GM21825 (cell line): Measurements from ENCODE around the gene MACROD2.
"Not testable (repeated sequence)": the region's sequence is repeated elsewhere in the genome, so short reads cannot be mapped to it uniquely, and the experiment has no call there.

Experiments
- ATAC-seq: cut with Tn5 transposase; IDR thresholded peaks from one replicate; pipeline ENCODE4 v1.9.1; 2021; ENCODE audit warnings: mild to moderate bottlenecking, moderate library complexity; ENCODE audit not compliant: unreplicated experiment

MACROD2 gene

DNA sequence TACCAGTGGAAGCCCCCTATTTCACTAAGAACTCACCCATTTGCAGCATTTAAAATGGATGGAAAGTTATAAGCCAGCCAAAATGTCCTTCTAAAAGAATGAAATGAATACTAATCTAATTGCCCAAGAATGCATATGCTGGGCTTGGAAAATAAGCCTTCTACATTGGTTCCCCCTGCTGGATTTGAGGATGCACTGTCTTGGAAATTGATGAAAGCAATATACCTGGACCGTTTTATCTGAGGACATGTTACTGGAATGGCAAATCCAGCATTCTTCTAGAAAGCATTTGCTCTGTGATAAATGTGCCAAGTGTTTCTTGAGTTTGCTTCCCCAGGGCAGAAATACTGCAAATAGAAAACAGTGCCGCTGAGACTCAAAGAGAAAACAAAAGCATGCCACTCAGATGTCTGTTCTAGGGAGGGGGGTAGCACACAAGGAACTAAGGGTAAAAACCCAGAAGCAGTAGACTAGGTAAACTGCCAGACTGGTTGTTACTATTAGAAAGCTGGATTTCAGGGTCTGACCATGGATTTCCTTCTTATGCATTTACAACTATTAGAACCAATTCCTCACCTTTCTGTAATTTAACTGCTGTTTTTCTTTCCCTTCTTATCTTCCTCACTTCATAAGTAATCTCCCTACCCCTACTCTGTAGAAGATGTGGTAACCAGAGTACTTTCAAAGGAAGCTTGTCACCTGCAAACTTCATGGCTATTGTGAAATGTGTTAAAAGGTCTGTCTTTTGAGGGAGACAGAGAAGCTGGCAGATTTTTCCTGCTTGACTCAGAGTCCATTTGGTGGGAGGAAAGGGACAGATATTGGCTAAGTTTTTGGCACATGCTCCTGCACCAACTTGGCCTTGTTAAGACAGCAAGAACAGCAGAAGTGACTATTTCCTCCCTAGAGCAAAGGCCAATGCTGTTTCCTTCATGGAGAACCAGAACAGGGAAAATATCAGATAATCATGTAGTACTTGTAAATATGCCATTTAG, 1935.3 kb downstream of the MACROD2 start:
- ATAC-seq: no peak

GRCh38 chr20:15931897-15932296, 1936.6 kb downstream of the MACROD2 start:
- no peak for ATAC-seq

DNA sequence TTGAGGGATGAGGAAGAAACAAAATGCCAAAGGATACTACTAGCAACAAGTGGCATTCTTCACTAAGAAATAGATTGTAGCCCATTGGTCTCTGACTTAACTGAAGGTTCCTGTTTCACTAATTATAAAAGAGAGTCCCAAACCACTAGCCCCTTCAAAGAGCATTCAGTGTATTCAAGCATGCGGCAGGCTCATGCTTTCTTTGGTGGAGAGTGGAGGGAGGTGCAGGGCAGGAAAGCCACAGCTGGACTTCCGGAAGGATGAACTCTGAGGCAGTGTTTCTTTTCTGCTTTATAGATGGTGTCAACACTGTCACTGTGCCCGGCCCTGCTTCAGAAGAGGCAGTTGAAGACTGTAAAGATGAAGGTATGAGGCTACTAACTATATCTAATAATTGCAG, 1941.9 kb downstream of the MACROD2 start:
- ATAC-seq: peak; percentile 90

DNA sequence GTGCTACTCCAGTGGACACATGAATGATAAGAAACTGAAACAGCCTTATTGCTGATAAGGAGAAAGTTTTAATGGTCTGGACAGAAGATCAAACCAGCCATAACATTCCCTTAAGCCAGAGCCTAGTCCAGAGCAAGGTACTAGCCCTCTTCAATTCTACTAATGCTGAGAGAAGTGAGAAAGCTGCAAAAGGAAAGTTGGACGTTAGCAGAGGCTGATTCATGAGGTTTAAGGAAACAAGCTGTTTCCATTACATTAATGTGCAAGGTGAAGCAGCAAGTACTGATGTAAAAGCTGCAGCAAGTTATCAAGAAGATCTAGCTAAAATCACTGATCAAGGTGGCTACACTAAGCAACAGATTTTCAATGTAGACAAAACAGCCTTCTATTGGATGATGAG, 1943.5 kb downstream of the MACROD2 start:
- no peak for ATAC-seq

DNA sequence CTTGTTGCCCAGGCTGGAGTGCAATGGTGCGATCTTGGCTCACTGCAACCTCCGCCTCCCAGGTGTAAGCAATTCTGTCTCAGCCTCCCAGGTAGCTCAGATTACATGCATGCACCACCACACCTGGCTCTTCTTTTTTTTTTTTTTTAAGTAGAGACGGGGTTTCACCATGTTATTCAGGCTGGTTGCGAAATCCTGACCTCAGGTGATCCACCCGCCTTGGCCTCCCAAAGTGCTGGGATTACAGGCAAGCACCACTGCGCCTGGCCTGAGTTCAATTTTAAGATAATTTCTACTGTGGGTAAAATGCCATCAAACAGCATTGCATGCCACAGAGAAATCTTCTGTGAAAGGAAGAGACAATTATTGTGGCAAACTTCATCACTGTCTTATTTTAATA, 1944.8 kb downstream of the MACROD2 start:
- ATAC-seq: no peak

DNA sequence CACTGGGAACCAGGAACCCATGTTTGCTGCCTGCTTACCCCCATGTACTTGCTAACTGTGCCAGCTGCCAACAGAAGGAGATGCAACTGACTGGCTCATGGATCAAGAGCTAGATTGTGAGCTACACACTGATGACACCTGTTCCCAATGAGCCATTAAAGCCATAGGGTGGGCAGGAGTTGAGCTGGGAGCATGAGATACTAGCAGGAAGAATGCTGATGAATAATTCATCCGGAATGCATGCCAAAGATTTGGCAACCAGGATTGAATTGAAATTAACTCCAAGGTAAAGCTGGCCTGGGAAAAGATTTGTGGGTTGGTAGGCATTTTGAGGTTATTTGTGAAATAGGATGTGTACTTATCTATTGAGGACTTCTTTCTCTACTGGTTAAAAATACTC, 1946.8 kb downstream of the MACROD2 start:
- no peak for ATAC-seq

- ATAC-seq: no peak
Observed at GRCh38 chr20:15945289-15945688, 1950.0 kb downstream of the MACROD2 start.

DNA sequence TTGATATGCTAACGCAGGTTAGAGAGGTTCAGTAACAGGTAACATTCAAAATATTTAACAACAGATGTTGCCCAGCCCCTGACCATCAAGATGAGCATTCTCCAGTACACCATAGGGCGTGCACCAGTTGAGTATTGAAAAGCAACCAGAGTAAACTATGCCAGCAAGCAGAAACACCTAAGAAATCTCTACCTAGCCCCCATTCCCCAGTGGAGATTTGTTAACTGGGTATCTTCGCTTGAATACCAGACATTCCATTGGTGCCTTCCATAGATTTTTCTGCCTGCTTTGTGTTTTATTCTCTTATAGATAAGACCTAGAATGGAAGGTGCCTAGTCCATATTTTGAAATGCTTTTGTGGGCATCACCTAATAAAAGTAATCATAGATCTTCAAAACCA, 1954.1 kb downstream of the MACROD2 start:
- no peak for ATAC-seq

DNA sequence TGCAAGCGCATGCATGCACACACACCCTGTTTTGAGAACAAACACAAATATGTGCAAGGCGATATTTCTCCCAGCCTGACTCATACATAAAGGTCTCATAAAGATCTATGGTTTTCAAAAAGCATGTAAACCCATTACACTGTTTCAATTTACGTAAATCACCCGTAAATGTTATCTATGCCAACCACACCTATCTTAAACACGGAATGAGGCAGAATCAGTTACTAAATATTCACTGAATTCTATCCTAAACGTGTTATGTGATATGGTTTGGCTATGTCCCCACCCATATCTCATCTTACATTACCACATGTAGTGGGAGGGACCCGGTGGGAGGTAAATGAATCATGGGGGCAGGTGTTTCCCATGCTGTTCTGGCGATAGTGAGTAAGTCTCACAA, 1956.3 kb downstream of the MACROD2 start:
- ATAC-seq: no peak

GRCh38 chr20:15958142-15958541, 1962.8 kb downstream of the MACROD2 start:
- no peak for ATAC-seq

GRCh38 chr20:15965165-15965564, 1969.8 kb downstream of the MACROD2 start:
- no peak for ATAC-seq

DNA sequence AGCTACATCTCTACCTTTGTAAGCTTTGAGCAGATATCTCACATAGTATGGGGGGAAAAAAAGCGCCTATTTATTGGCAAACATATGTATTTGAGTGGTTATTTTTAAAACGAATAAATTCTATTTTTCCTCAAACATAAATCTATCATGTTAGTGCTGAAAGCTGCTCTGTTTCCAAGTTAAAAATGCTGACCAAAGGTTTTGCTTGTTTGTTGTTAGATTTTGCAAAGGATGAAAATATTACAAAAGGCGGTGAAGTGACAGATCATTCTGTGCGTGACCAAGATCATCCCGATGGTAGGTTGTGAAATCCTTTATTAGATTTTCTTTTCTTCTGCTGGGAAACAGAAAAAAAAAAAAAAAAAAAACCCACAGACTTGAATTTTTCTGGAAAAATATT, 1972.0 kb downstream of the MACROD2 start:
- ATAC-seq: no peak

DNA sequence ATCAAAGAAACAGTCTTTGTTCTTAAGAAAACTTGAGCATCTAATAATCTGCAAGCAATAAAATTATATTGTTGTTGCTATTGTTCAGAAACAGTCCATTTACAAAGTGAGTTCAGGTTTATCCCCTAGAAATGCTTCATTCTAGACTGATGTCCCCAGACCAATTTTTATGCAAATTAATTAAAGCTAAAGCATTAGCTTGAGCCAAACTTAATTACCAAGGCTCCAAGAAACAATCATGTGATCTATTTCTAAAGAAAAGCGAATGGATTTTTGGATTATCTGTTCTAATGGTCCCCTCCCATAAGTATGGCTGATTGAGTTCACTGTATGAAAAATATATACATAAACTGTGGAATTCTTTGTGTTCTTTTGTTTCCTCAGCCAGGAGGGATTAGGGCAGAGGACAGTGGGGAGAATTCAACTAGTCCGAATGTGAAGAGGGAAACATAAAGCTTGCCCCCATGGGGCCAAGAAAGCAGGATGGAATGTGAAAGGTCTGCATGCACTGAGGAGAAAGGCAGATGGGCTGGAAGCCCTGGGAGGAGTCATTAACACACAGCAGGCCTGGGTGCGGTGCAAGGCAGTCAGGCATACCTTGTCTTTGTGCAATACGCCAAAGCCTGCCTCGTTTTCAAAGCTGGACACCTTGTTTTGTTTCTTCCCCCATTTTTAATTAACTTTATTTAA, 1980.9 kb downstream of the MACROD2 start:
- no peak for ATAC-seq

DNA sequence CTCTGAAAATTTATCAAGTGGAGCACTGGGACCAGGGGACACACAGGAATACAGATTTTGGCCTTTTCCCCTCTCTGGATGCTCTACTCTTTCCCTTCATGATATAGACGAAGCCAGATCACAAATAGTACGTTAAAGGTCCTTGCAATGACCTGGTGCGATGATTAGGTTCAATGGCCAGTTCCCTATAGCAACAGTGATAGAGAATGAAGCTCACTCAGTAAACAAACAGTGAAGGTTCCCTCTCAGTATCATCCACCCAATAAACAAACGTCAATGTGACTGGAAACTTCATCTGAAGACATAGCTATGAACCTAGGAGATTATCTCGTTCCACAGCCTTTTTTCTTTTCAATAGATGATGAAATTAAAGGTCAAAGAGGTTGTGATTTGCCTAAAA, 1981.7 kb downstream of the MACROD2 start:
- ATAC-seq: no peak

- ATAC-seq: no peak
Observed at GRCh38 chr20:15977758-15978157, 1982.4 kb downstream of the MACROD2 start.

- not testable (repeated sequence) for ATAC-seq
Observed at GRCh38 chr20:15985494-15986368, 1990.4 kb downstream of the MACROD2 start.

DNA sequence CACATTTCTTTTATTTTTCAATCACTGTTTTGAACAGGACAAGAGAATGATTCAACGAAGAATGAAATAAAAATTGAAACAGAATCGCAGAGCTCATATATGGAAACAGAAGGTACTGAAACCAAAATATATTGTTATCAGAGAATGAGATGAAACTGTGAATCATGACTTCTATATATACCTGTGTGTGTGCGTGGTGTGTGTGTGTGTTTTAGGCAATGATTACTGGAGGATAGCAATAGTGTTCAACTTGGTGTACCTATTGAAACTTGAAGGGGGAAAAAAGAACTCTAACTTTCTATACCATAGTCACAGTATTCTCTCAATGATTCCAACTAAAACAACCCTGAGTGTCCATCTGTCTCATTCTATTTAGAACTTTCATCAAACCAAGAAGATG, 1991.4 kb downstream of the MACROD2 start:
- ATAC-seq: peak; percentile 94

GRCh38 chr20:15991279-15991678, 1996.0 kb downstream of the MACROD2 start:
- ATAC-seq: no peak

- ATAC-seq: no peak
Observed at GRCh38 chr20:15992564-15992963, 1997.2 kb downstream of the MACROD2 start.

DNA sequence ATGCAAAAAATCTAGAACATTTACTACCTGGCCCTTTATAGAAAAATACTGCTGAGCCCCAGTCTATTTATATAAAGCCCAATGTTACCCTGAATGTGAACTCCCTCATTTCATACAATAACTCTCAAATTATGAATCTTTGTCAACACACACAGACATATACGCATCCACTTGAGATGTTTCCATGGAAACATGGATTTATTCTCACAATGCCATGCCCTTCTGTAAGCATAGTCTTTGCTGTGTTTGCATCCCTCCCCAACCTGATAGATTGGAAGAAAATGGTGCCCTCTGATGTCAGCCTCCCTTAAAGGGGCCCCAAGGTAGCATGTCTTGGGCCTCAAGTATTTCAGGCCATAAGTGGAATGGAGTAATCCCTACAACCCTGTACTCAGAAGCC, 2004.8 kb downstream of the MACROD2 start:
- ATAC-seq: no peak

GRCh38 chr20:16001286-16001685, 2006.0 kb downstream of the MACROD2 start:
- no peak for ATAC-seq
